Dendritic cell treated with granulocyte-macrophage colony-stimulating factor and Interleukin-4, amounts not matched to agents 40 ng/mL and 50 ng/mL, for 4 days (primary cell): ENCODE measurements around the gene BEGAIN.

ENCODE experiments used
- H3K27ac Mint-ChIP-seq: one replicate; pipeline ENCODE4 v1.8.0; 2022; ENCODE audit warnings: mild to moderate bottlenecking, mixed read lengths
- H3K27me3 Mint-ChIP-seq: one replicate; pipeline ENCODE4 v1.8.0; 2022; ENCODE audit warnings: mild to moderate bottlenecking, mixed read lengths
- H3K36me3 Mint-ChIP-seq: one replicate; pipeline ENCODE4 v1.8.0; 2022; ENCODE audit warnings: low read depth, mixed read lengths
- H3K4me1 Mint-ChIP-seq: one replicate; pipeline ENCODE4 v1.8.0; 2022; ENCODE audit warnings: low read depth, mixed read lengths
- H3K4me3 Mint-ChIP-seq: one replicate; pipeline ENCODE4 v1.8.0; 2022; ENCODE audit warnings: mild to moderate bottlenecking, moderate library complexity, mixed read lengths
- H3K9me3 Mint-ChIP-seq: one replicate; pipeline ENCODE4 v1.8.0; 2022; ENCODE audit warnings: mixed read lengths
- intact Hi-C: fragments of 100-400 bp; cut with micrococcal nuclease; formaldehyde crosslinking; loops from one replicate; pipeline ENCODE4 v1.15.0; 2022

Gene BEGAIN

DNA sequence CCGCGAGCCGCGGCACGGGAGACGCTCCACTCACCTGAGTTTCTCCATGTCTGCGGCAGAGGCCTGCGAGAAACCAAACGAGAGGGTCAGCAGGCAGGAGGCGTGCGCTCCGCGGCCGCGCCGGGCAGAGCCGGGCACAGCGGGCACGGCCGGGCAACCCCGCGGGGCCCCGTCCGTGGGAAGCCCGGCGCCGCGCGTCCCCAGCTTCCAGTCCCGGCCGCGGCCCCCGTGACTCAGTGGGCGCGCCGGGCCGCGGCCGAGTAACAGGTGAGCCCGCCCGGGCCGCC lies 19.4 kb downstream of the BEGAIN start:
- peaks cover 88% of the 10 kb centered on the region for H3K27me3 Mint-ChIP-seq
- H3K4me1 Mint-ChIP-seq: peaks cover 16% of the 10 kb centered on the region
- H3K36me3 Mint-ChIP-seq: no peaks in the 10 kb centered on the region
- peak overlapping the region; percentile 20 for H3K4me3 Mint-ChIP-seq
- intact Hi-C loops: no loop called here
- H3K9me3 Mint-ChIP-seq: no peaks in the 10 kb centered on the region
- H3K27ac Mint-ChIP-seq: no peak overlapping the region

DNA sequence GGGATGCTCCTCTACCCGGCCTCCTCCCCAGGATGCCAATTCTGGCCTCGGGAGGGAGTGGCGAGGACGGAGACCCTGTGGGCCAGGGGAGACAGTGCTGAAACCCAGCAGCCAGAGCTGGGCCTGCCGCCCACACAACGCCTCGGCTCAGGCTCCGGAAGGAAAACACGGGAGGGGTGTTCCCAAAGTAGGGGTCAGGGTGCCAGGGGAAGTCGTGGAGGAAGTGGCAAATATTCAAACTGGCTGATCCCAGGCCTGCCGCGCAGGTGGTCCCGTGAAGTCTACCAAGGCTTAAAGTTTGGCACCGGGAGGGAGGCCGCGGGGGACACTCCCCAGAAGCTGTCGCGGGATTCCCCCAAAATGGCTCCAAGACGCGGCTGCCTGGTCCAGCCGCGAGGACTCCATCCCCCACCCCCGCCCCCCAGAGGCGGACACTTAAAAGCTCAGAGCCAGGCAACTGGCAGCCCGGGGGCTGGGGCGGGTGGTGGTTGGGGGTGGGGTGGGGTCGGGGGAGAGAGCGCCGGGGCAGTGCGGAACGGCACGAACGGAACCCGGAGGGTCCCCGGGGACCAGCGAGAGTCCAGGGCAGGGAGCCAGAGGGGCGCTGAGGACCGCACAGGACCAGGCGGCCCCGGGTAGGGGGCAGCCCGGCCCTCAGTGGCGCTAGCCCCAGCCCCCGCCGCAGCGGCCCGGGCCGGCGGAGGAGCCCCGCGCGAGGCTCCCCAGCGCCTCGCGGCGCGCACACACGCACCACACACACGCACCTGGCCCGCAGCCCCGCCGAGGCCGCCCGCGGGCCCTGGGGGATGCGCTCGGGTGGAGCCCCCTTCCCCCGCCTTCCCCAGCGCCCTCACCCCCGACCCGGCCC lies 20.0 kb downstream of the BEGAIN start:
- H3K27me3 Mint-ChIP-seq: peaks cover 88% of the 10 kb centered on the region
- H3K36me3 Mint-ChIP-seq: no peaks in the 10 kb centered on the region
- H3K27ac Mint-ChIP-seq: no peak overlapping the region
- intact Hi-C loops: no loop called here
- peaks cover 13% of the 10 kb centered on the region for H3K4me1 Mint-ChIP-seq
- H3K9me3 Mint-ChIP-seq: no peaks in the 10 kb centered on the region
- peak overlapping the region; percentile 43 for H3K4me3 Mint-ChIP-seq

DNA sequence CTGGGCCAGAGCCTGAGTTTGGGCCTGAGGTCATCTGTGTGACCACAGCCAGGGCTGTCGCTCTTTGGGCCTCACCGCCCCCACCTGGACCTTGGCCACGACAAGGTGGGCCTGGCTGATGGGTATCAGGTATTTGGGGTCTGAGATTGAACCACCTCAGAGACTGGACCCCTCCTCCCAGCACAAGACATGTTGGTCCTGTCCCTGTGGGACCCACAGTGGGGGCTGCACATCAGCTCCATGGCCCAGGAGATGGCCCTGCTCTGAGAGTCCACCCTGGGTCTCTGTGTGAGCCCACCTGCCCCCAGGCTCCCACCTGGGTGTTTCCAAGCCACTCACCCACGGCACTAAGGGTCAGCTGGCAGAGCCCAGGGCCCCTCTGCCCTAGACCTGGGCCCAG lies 20.6 kb downstream of the BEGAIN start:
- Mint-ChIP-seq H3K27me3 (peaks cover 87% of the 10 kb centered on the region), H3K4me1 (peaks cover 13% of the 10 kb centered on the region), H3K9me3 (no peaks in the 10 kb centered on the region), H3K36me3 (no peaks in the 10 kb centered on the region), H3K27ac (no peak overlapping the region), H3K4me3 (no peak overlapping the region)
- intact Hi-C loops: no loop called here

DNA sequence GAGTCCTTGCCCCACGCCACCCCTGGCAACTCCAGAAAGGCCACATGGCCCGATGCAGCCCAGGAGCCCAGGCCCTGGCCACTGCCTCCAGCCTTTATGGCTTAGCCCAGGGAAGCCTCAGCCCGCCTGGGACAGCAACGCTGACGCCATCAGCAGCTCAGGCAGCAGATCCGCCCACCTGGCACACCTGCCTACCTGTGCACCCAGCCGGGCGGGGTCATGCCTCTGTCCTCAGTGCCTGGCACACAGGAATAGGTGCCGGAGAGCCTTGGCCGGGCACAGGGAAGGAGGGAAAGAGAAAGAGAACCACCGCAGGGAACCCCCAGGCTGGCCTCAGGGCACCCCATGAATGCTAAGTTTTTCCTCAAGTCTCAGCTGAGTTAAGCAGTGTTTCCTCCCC lies 21.1 kb downstream of the BEGAIN start:
- no peak overlapping the region for H3K4me3 Mint-ChIP-seq
- peaks cover 87% of the 10 kb centered on the region for H3K27me3 Mint-ChIP-seq
- no peaks in the 10 kb centered on the region for H3K9me3 Mint-ChIP-seq
- intact Hi-C loops: no loop called here
- H3K36me3 Mint-ChIP-seq: no peaks in the 10 kb centered on the region
- H3K4me1 Mint-ChIP-seq: peaks cover 11% of the 10 kb centered on the region
- no peak overlapping the region for H3K27ac Mint-ChIP-seq

DNA sequence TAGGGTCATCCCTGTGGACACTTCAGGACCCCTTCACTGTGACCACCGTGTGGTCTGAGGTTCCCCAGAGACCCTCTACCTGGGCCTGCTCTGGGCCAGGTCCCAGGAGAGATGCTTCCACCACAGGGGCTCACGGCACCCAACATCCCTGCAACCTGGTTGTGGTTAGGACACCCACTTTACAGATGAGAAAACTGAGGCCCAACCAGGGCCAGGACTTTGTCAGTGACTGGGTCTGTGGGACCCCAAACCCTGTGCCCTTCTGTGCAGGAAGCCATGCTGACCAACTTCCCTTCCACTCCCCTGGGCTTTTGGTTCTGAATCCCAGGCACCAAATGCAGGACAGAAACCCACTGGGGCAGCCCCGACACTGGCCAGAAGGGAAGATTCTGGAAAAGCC lies 21.6 kb downstream of the BEGAIN start:
- H3K9me3 Mint-ChIP-seq: no peaks in the 10 kb centered on the region
- H3K4me3 Mint-ChIP-seq: no peak overlapping the region
- H3K27ac Mint-ChIP-seq: no peak overlapping the region
- H3K27me3 Mint-ChIP-seq: peaks cover 82% of the 10 kb centered on the region
- intact Hi-C loops: no loop called here
- no peaks in the 10 kb centered on the region for H3K36me3 Mint-ChIP-seq
- peaks cover 7% of the 10 kb centered on the region for H3K4me1 Mint-ChIP-seq

DNA sequence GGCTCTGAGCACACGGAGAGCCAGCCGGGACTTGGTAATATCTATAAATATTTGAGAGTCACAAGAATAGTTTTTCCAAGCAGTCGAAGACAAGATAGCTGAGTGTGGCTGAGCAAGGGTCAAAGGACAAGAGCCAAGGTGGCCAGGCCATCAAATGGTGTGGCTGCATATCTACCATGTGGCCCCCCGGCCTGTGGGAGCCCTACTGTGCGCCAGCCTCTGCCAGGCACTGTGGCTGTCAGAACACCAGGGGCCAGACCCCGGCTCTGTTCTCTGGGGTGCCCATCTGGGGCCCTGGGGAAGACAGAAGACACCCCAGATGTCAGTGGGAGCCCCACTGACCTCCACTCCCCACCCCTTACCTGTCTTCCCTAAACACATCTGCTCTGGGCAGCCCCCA lies 22.7 kb downstream of the BEGAIN start:
- peaks cover 74% of the 10 kb centered on the region for H3K27me3 Mint-ChIP-seq
- peak overlapping the region; percentile 7 for H3K27ac Mint-ChIP-seq
- H3K9me3 Mint-ChIP-seq: no peaks in the 10 kb centered on the region
- no peak overlapping the region for H3K4me3 Mint-ChIP-seq
- intact Hi-C loops: no loop called here
- H3K4me1 Mint-ChIP-seq: peaks cover 7% of the 10 kb centered on the region
- H3K36me3 Mint-ChIP-seq: no peaks in the 10 kb centered on the region

DNA sequence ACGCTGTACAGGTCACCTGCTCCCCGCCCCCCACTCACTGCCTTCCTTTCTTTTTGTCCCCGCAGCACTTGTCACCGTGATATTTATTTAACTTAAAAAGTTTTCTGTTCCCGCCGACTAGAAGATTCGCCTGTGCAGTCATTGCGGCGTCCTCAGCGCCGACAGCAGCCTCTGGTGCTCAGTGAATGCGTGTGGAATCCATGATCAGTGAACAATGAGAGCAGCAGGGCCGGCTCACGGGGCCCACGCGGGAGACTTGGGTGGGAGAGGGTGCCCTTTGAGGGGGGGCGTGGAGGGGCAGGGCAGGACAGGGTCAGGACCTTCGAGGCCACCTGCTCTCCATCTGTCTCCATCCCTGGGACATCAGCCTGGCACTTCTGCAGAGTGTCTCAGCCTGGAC lies 24.5 kb downstream of the BEGAIN start:
- peaks cover 74% of the 10 kb centered on the region for H3K27me3 Mint-ChIP-seq
- no peaks in the 10 kb centered on the region for H3K36me3 Mint-ChIP-seq
- no peak overlapping the region for H3K27ac Mint-ChIP-seq
- no peak overlapping the region for H3K4me3 Mint-ChIP-seq
- intact Hi-C loops: no loop called here
- H3K9me3 Mint-ChIP-seq: no peaks in the 10 kb centered on the region
- peaks cover 20% of the 10 kb centered on the region for H3K4me1 Mint-ChIP-seq

DNA sequence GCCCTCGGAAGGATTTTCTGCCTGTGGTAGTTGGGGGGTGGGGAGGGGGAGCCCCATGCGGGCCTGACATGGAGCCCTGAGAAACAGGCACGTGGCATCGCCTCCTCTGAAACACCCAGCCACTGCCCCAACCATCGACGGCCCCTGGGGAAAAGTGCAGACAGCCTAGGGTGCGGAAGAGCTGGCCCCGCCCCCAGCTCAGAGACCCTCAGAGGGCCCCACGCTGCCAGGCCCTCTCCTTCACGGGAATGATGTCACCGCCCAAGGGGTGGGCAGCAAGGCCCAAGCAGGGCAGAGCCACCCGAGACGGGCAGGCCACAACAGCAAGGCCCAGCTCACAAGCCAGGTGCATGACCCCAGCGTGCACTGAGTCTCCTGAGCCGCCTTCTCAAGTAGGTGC lies 26.2 kb downstream of the BEGAIN start:
- H3K9me3 Mint-ChIP-seq: no peaks in the 10 kb centered on the region
- no peaks in the 10 kb centered on the region for H3K36me3 Mint-ChIP-seq
- H3K4me1 Mint-ChIP-seq: peaks cover 30% of the 10 kb centered on the region
- intact Hi-C loops: no loop called here
- H3K27ac Mint-ChIP-seq: peak overlapping the region; percentile 23
- no peak overlapping the region for H3K4me3 Mint-ChIP-seq
- peaks cover 66% of the 10 kb centered on the region for H3K27me3 Mint-ChIP-seq

DNA sequence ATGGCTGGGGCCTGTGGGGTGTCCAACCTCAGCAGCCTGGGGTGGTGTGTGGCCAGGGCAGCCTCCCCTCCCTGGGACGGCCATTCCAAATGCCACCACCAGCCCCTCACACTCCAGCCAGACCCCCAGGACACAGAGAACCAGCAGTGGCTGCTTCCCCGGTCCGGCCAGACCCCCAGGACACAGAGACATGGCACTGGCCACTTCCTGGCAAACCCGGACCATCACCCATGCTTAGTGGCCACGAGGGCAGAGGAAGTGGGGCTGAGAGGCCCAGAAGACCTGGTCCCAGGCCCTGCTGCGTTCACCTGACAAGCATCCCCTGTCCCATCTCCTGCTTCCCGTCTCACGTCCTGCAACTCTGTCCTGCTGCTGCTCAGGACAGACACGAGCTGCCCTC lies 26.7 kb downstream of the BEGAIN start:
- peaks cover 61% of the 10 kb centered on the region for H3K27me3 Mint-ChIP-seq
- peak overlapping the region; percentile 23 for H3K27ac Mint-ChIP-seq
- H3K4me1 Mint-ChIP-seq: peaks cover 35% of the 10 kb centered on the region
- no peaks in the 10 kb centered on the region for H3K36me3 Mint-ChIP-seq
- intact Hi-C loops: no loop called here
- H3K9me3 Mint-ChIP-seq: no peaks in the 10 kb centered on the region
- H3K4me3 Mint-ChIP-seq: no peak overlapping the region

DNA sequence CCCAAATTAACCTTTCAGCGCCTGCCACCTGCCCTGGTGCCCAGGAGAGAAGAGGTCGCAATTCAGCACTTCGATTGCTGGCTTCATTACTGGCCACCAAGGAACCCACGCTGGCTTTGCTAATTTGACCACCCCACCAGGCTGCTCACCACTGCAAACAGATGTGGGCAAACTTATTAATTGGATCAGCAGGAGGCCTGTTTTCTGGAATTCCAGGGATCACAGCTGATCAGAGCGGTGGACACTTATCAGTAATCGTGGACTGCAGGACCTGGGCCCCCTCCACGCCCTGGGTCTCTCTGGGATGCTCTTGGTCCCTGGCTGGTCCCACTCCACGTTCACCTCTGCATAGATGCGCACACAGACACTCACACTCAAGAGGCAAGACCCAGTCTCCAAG lies 27.8 kb downstream of the BEGAIN start:
- Mint-ChIP-seq H3K27ac (peak overlapping the region; percentile 77), H3K36me3 (no peaks in the 10 kb centered on the region), H3K9me3 (no peaks in the 10 kb centered on the region), H3K4me3 (no peak overlapping the region), H3K27me3 (peaks cover 60% of the 10 kb centered on the region), H3K4me1 (peaks cover 45% of the 10 kb centered on the region)
- intact Hi-C loops: no loop called here

DNA sequence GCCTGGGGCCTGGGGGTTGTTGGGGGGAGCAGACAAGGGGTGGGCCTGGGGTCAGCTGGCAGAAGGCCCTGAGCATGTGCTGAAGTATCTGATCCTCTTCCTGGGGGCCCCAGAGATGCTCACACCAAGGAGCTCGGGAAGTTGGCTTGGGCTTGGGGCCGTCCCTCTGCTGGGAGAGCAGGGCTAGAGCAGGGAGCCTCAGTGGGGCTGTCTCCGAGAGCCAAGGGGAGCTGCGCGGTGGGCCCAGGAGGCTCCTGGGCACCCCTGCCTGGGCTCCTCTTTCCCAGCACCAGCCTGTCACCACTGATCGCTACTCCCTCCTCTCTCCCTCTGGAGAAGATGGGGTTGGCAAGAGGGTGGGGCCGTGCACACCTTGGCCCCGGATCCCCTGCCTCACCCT lies 28.3 kb downstream of the BEGAIN start:
- Mint-ChIP-seq H3K4me3 (no peak overlapping the region), H3K27me3 (peaks cover 59% of the 10 kb centered on the region), H3K4me1 (peaks cover 50% of the 10 kb centered on the region), H3K27ac (peak overlapping the region; percentile 77), H3K36me3 (no peaks in the 10 kb centered on the region), H3K9me3 (no peaks in the 10 kb centered on the region)
- intact Hi-C loops: no loop called here

DNA sequence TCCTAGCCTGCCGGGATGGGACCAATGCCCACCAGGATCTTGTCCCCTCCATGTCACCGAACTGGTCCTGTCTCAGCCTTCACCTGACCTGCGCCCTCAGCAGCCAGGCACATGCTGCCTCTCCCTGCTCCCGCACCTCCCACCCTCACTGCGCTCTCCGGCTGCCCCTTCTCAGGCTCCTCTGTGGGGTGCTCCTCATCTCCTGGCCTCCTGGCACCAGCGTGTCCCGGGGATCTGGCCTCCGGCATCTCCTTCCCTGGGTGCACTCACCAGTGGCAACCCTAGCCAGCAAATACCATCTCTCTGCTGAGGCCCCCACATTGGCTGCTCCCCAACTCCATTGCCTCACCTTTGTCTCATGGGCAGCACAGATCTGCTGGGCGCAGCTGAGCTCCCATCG lies 29.0 kb downstream of the BEGAIN start:
- no peaks in the 10 kb centered on the region for H3K9me3 Mint-ChIP-seq
- H3K4me1 Mint-ChIP-seq: peaks cover 58% of the 10 kb centered on the region
- no peak overlapping the region for H3K4me3 Mint-ChIP-seq
- peak overlapping the region; percentile 77 for H3K27ac Mint-ChIP-seq
- peaks cover 59% of the 10 kb centered on the region for H3K27me3 Mint-ChIP-seq
- intact Hi-C loops: no loop called here
- H3K36me3 Mint-ChIP-seq: no peaks in the 10 kb centered on the region

DNA sequence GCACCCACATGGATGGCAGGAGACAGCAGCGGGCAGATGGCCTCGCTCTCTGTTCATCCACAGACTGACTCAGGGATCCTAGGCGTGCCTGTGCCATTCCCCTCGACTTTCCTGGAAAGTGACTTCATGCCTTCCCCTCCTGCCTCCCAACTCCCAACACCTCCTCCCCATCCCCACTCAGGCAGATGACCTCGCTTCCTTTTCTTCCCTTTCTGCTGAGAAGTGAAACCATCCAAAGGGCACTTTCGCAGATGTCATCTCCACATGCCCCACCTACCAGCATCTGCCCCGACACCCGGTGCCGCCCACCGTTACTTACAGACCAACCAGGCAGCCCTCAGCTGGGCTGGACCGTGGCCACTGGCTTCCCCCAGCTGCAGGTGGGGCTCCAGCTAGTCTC lies 29.6 kb downstream of the BEGAIN start:
- Mint-ChIP-seq H3K9me3 (no peaks in the 10 kb centered on the region), H3K4me1 (peaks cover 58% of the 10 kb centered on the region)

DNA sequence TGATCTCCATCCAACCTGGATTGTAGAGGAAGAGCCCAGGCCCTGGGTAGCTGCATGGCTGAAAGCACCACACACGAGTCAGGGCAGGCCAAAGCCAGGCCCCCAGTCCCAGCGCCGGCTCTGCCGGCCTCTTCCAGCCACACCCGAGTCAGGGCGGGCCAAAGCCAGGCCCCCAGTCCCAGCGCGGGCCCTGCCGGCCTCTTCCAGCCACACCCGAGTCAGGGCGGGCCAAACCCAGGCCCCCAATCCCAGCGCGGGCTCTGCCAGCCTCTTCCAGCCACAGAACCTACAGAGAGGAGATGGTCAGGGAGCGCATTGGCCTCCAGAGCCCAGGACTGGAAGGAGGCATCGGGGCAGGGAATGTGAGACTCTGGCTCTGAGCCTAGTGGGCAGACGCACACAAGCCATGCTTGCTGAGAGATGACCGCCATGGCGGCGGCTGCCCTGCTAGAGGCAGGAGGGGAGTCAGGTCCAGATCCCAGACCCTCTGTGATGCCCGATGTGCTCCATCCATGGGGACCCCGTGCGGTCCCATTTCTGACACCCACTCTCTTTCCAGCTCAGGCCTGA lies 30.2 kb downstream of the BEGAIN start:
- H3K9me3 Mint-ChIP-seq: no peaks in the 10 kb centered on the region
- intact Hi-C loops: no loop called here

More for the DNA sequence above, 29.6 kb downstream of the BEGAIN start:
- Mint-ChIP-seq H3K4me3 (peak overlapping the region; percentile 17), H3K27me3 (peaks cover 56% of the 10 kb centered on the region), H3K27ac (peak overlapping the region; percentile 77), H3K36me3 (no peaks in the 10 kb centered on the region)
- intact Hi-C loops: no loop called here

DNA sequence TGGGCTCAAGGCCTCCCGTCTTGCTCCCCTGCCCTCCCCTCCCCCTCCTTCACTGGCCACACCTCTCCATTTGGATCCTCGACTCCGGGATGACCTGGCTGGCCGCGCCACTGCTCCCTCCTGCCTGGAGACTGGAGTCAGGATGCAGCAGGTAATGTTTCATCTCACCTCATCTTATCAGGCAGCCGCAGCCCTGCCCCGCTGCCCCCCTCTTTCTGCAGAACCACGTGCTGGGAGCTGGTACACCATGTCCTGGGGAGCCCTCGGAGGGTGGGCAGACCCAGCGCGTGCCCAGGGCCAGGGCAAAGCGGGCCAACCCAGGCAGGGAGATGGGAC lies 31.1 kb downstream of the BEGAIN start:
- no peaks in the 10 kb centered on the region for H3K9me3 Mint-ChIP-seq
- H3K36me3 Mint-ChIP-seq: no peaks in the 10 kb centered on the region
- peaks cover 52% of the 10 kb centered on the region for H3K27me3 Mint-ChIP-seq
- intact Hi-C loops: no loop called here
- H3K27ac Mint-ChIP-seq: peak overlapping the region; percentile 50
- peaks cover 58% of the 10 kb centered on the region for H3K4me1 Mint-ChIP-seq
- H3K4me3 Mint-ChIP-seq: no peak overlapping the region

More for the DNA sequence above, 30.2 kb downstream of the BEGAIN start:
- Mint-ChIP-seq H3K27me3 (peaks cover 55% of the 10 kb centered on the region), H3K36me3 (no peaks in the 10 kb centered on the region), H3K4me3 (peak overlapping the region; percentile 17), H3K27ac (peak overlapping the region; percentile 77), H3K4me1 (peaks cover 58% of the 10 kb centered on the region)
